ENCODE results near the gene TRIM68.

Gene TRIM68

GRCh38 chr11:4641501-4641900 is 33.5 kb upstream of the TRIM68 start:
- TF ChIP-seq PAX5 (IDR thresholded peaks at IDR 0.05; ENCODE audit: insufficient read depth, low read length, severe bottlenecking) (no peak), POLR2AphosphoS5 (IDR thresholded peaks at IDR 0.05; ENCODE audit: low read depth, low read length) (no peak), POLR2A (IDR thresholded peaks at IDR 0.05; ENCODE audit: low read depth, low read length) (no peak), SPI1 (IDR thresholded peaks at IDR 0.05; ENCODE audit: low read depth, low read length) (no peak), TAF1 (IDR thresholded peaks at IDR 0.05; ENCODE audit: low read depth, low read length) (no peak)
- FAIRE-seq (no peak), DNase-seq (ENCODE audit: insufficient read length, low spot score) (no peak)

DNA sequence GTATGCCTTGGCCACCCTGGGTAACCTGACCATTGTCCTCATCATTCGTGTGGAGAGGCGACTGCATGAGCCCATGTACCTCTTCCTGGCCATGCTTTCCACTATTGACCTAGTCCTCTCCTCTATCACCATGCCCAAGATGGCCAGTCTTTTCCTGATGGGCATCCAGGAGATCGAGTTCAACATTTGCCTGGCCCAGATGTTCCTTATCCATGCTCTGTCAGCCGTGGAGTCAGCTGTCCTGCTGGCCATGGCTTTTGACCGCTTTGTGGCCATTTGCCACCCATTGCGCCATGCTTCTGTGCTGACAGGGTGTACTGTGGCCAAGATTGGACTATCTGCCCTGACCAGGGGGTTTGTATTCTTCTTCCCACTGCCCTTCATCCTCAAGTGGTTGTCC is 31.9 kb upstream of the TRIM68 start:
- TF ChIP-seq PAX5 (IDR thresholded peaks at IDR 0.05; ENCODE audit: insufficient read depth, low read length, severe bottlenecking) (no peak), SPI1 (IDR thresholded peaks at IDR 0.05; ENCODE audit: low read depth, low read length) (no peak), POLR2AphosphoS5 (IDR thresholded peaks at IDR 0.05; ENCODE audit: low read depth, low read length) (no peak), POLR2A (IDR thresholded peaks at IDR 0.05; ENCODE audit: low read depth, low read length) (no peak), TAF1 (IDR thresholded peaks at IDR 0.05; ENCODE audit: low read depth, low read length) (no peak), POU2F2 (IDR thresholded peaks at IDR 0.05; ENCODE audit: low read depth, low read length) (no peak)
- DNase-seq (ENCODE audit: insufficient read length, low spot score), result no peak
- no peak for FAIRE-seq

GRCh38 chr11:4637662-4638047 is 29.6 kb upstream of the TRIM68 start:
- FAIRE-seq, result no peak
- DNase-seq (ENCODE audit: insufficient read length, low spot score), result no peak
- TF ChIP-seq TAF1 (IDR thresholded peaks at IDR 0.05; ENCODE audit: low read depth, low read length) (no peak), POLR2A (IDR thresholded peaks at IDR 0.05; ENCODE audit: low read depth, low read length) (no peak), PAX5 (IDR thresholded peaks at IDR 0.05; ENCODE audit: insufficient read depth, low read length, severe bottlenecking) (no peak), SPI1 (IDR thresholded peaks at IDR 0.05; ENCODE audit: low read depth, low read length) (no peak), POU2F2 (IDR thresholded peaks at IDR 0.05; ENCODE audit: low read depth, low read length) (no peak), POLR2AphosphoS5 (IDR thresholded peaks at IDR 0.05; ENCODE audit: low read depth, low read length) (no peak)

- FAIRE-seq (peak; percentile 97), DNase-seq (ENCODE audit: insufficient read length, low spot score) (peak; percentile 40)
- TF ChIP-seq TAF1 (IDR thresholded peaks at IDR 0.05; ENCODE audit: low read depth, low read length) (no peak), POLR2AphosphoS5 (IDR thresholded peaks at IDR 0.05; ENCODE audit: low read depth, low read length) (no peak)
Observed at GRCh38 chr11:4636962-4637661, 29.1 kb upstream of the TRIM68 start, which contains the start of gene OR51D1. Gene OR51D1, plus strand, starts transcription at chr11:4637477. Its CDS starts 2,314 bp downstream, at chr11:4639791.

DNA sequence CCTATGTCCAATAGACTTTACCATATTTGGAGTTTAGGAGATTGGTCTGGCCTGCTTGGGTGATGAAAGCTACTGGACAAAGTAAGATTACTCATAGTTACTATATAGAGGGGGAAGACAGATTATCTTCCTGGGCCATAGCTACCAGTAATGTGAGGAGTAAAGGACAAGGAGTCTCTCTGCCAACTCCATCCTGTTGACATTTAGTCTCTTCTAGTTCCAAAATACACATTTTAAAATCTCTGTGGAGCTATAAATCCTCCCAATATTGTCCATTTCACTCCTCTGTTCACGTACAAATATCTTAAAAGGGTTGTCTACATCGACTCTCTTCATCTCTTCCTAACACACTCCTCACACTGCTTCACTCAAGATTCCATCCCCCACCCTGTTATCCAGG is 28.1 kb upstream of the TRIM68 start:
- FAIRE-seq (no peak), DNase-seq (ENCODE audit: insufficient read length, low spot score) (no peak)
- TF ChIP-seq SPI1 (IDR thresholded peaks at IDR 0.05; ENCODE audit: low read depth, low read length) (no peak), POLR2A (IDR thresholded peaks at IDR 0.05; ENCODE audit: low read depth, low read length) (no peak), POU2F2 (IDR thresholded peaks at IDR 0.05; ENCODE audit: low read depth, low read length) (no peak), TAF1 (IDR thresholded peaks at IDR 0.05; ENCODE audit: low read depth, low read length) (no peak), POLR2AphosphoS5 (IDR thresholded peaks at IDR 0.05; ENCODE audit: low read depth, low read length) (no peak), PAX5 (IDR thresholded peaks at IDR 0.05; ENCODE audit: insufficient read depth, low read length, severe bottlenecking) (no peak)

DNA sequence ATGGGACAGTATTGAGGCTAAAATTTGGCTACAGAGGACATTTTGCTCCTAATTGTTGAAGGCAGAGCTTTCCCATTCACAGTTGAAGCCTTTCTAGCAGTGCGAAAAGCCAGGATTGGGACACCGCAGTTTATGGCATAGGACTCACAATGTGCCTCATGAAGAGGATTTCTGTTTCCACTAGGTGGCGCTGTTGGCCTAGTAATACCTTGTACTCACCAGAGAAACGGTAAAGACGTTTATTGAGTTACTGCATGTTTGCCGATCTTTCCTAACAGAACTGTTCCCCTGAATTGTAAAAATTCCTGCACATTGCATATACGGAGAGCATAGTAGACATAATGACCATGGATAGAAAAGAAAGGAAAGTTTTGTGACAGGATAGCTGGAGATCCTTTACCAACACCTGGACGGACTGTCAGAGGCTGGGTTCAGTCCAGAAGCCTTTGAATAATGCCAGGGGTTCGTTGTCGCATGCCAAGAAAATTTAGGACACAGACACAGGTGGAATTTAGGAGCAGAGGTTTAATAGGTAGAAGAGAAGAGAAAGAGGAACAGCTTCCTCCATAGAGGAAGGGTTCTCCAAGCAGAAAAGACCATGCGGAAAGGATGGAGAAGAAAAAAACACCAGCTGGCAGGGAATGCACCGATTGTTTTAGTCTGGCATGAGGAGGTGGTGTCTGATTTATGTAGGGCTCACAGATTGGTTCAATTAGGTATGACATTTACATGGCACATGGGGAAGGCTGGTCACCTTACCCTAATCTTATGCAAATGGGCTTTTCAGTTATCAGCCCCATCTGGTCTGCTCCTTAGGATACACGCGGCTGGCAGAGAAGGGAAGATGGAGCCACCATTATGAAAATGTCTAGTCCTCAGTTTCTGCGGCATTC is 18.4 kb upstream of the TRIM68 start:
- FAIRE-seq, result peak; percentile 87
- no peak for TF ChIP-seq SPI1 (IDR thresholded peaks at IDR 0.05; ENCODE audit: low read depth, low read length)
- TF ChIP-seq TAF1 (IDR thresholded peaks at IDR 0.05; ENCODE audit: low read depth, low read length), result no peak
- TF ChIP-seq POLR2AphosphoS5 (IDR thresholded peaks at IDR 0.05; ENCODE audit: low read depth, low read length), result no peak
- no peak for TF ChIP-seq POLR2A (IDR thresholded peaks at IDR 0.05; ENCODE audit: low read depth, low read length)
- no peak for TF ChIP-seq POU2F2 (IDR thresholded peaks at IDR 0.05; ENCODE audit: low read depth, low read length)
- no peak for TF ChIP-seq PAX5 (IDR thresholded peaks at IDR 0.05; ENCODE audit: insufficient read depth, low read length, severe bottlenecking)
- no peak for DNase-seq (ENCODE audit: insufficient read length, low spot score)

DNA sequence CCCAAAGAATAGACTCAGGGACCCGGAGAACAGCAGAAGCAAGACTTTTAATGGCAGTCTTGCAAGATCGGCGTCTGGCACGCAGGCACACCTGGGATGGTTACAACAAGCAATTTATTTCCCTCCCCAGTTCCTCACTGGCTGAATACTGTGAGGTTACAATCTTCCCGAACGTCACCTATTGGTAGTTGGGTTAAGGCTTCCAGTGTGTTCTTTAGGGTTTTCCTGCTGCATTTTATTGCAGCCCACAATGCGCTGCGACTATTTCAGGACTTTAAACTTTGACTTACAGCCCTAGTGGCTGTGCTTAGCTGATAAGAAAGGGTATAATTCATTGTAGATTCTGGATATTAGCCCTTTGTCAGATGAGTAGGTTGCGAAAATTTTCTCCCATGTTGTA is 11.5 kb upstream of the TRIM68 start:
- no peak for FAIRE-seq
- DNase-seq (ENCODE audit: insufficient read length, low spot score), result no peak
- TF ChIP-seq POLR2AphosphoS5 (IDR thresholded peaks at IDR 0.05; ENCODE audit: low read depth, low read length) (no peak), POLR2A (IDR thresholded peaks at IDR 0.05; ENCODE audit: low read depth, low read length) (no peak), TAF1 (IDR thresholded peaks at IDR 0.05; ENCODE audit: low read depth, low read length) (no peak), PAX5 (IDR thresholded peaks at IDR 0.05; ENCODE audit: insufficient read depth, low read length, severe bottlenecking) (no peak)

DNA sequence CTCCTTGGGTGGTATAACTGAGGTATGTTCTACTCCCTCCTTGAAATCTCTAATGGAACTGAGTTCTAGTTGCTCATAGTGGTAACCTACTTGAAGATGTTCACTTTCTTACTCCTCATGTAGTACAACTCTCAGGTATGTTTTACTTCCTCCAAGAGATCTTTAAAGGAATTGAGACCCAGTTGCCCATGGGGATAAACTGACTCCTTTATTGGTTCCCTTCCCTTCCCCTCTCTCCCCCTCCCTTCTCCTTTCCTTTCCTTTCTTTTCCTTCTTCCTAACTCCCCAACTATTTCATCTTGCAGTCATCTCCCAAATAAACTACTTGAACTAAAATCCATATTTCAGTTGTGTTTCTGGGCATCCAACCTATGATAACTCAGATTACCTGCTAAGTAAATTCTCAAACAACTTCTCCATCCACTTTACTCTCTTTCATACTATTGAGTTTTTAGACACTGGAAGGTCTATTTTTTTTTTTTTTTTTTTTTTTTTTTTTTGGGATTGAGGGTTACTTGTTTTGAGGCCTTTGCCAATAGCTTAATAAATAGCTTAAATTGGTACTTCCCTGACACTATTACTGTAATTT is 7.9 kb upstream of the TRIM68 start:
- FAIRE-seq, result no peak
- TF ChIP-seq POLR2AphosphoS5 (IDR thresholded peaks at IDR 0.05; ENCODE audit: low read depth, low read length) (no peak), POU2F2 (IDR thresholded peaks at IDR 0.05; ENCODE audit: low read depth, low read length) (no peak), PAX5 (IDR thresholded peaks at IDR 0.05; ENCODE audit: insufficient read depth, low read length, severe bottlenecking) (no peak), TAF1 (IDR thresholded peaks at IDR 0.05; ENCODE audit: low read depth, low read length) (no peak), SPI1 (IDR thresholded peaks at IDR 0.05; ENCODE audit: low read depth, low read length) (no peak), POLR2A (IDR thresholded peaks at IDR 0.05; ENCODE audit: low read depth, low read length) (no peak)
- DNase-seq (ENCODE audit: insufficient read length, low spot score), result no peak

GRCh38 chr11:4611986-4612385 is 4.0 kb upstream of the TRIM68 start:
- FAIRE-seq (no peak), DNase-seq (ENCODE audit: insufficient read length, low spot score) (no peak)
- no peak for TF ChIP-seq TAF1 (IDR thresholded peaks at IDR 0.05; ENCODE audit: low read depth, low read length)
- no peak for TF ChIP-seq POU2F2 (IDR thresholded peaks at IDR 0.05; ENCODE audit: low read depth, low read length)
- no peak for TF ChIP-seq POLR2A (IDR thresholded peaks at IDR 0.05; ENCODE audit: low read depth, low read length)
- TF ChIP-seq POLR2AphosphoS5 (IDR thresholded peaks at IDR 0.05; ENCODE audit: low read depth, low read length), result no peak
- no peak for TF ChIP-seq PAX5 (IDR thresholded peaks at IDR 0.05; ENCODE audit: insufficient read depth, low read length, severe bottlenecking)
- no peak for TF ChIP-seq SPI1 (IDR thresholded peaks at IDR 0.05; ENCODE audit: low read depth, low read length)

All from GM12891 (cell line).